WERI-Rb-1 (cell line): ENCODE results near the gene LEFTY1.
"Not testable (repeated sequence)": the region's sequence is repeated elsewhere in the genome, so short reads cannot be mapped to it uniquely, and the experiment has no call there.

Experiments
- DNase-seq: peaks from one replicate; pipeline ENCODE4 v3.0.0-alpha.2; 2020
- H3K27ac ChIP-seq: fragments of 250-450 bp; sonication (Bioruptor Pico); 2 replicates; pipeline ENCODE4 v1.5.1; 2020; ENCODE audit warnings: mild to moderate bottlenecking, moderate library complexity
- H3K27me3 ChIP-seq: fragments of 250-450 bp; sonication (Bioruptor Pico); 2 replicates; pipeline ENCODE4 v1.5.1; 2021; ENCODE audit warnings: mild to moderate bottlenecking, low read depth, moderate library complexity; ENCODE audit not compliant: insufficient read depth, severe bottlenecking
- H3K36me3 ChIP-seq: fragments of 250-450 bp; sonication (Bioruptor Pico); 2 replicates; pipeline ENCODE4 v1.5.1; 2020; ENCODE audit warnings: mild to moderate bottlenecking, moderate library complexity
- H3K4me3 ChIP-seq: 2 replicates; pipeline ENCODE4 v1.5.1; 2011; ENCODE audit warnings: low read depth, mild to moderate bottlenecking, control low read depth, low read length
- H3K9me3 ChIP-seq: fragments of 250-450 bp; sonication (Bioruptor Pico); 2 replicates; pipeline ENCODE4 v1.5.1; 2021; ENCODE audit warnings: mild to moderate bottlenecking, moderate library complexity; ENCODE audit not compliant: severe bottlenecking
- TF ChIP-seq, protein P1 (sequence below): IDR thresholded peaks from 2 replicates; pipeline ENCODE4 v1.5.1; 2011; ENCODE audit warnings: low read depth, mild to moderate bottlenecking, control low read depth, inconsistent platforms, low read length

The LEFTY1 gene

DNA sequence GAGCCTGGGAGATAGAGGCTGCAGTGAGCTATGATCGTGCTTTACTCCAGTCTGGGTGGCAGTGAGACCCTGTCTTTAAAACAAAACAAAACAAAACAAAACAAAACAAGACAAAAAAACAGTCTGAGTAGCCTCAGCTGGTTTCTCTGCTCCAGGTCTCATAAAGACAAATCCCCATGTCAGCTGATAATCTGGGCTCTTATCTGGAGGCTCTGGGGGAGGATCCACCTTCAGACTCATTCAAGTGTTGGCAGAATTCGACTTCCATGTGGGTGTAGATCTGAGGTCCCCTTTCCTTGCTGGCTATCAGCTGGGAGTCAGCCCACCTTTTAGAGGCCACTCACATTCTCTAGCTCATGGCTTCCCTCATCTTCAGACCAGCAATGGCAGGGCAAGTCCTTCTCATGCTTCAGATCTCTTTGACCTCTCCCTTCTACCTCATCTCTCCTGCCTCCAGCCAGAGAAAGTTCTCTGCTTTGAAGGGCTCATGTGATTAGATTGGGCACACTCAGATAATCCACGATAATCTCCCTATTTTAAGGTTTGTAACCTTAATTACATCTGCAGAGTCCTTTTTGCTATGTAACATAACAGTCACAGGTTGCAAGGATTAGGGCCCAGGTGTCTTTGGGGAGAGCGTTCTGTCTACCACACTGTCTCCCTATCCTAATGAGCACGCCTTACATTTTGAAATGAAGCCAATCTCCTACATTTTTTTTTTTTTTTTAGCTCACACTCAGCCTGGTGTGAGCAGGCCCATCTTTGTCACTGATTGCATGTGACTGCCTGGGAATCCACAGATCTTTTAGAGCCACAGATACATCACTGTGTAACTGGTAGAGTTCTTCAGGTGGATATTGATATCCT lies 42.6 kb upstream of the LEFTY1 start:
- TF ChIP-seq, protein P1, sequence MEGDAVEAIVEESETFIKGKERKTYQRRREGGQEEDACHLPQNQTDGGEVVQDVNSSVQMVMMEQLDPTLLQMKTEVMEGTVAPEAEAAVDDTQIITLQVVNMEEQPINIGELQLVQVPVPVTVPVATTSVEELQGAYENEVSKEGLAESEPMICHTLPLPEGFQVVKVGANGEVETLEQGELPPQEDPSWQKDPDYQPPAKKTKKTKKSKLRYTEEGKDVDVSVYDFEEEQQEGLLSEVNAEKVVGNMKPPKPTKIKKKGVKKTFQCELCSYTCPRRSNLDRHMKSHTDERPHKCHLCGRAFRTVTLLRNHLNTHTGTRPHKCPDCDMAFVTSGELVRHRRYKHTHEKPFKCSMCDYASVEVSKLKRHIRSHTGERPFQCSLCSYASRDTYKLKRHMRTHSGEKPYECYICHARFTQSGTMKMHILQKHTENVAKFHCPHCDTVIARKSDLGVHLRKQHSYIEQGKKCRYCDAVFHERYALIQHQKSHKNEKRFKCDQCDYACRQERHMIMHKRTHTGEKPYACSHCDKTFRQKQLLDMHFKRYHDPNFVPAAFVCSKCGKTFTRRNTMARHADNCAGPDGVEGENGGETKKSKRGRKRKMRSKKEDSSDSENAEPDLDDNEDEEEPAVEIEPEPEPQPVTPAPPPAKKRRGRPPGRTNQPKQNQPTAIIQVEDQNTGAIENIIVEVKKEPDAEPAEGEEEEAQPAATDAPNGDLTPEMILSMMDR, result no peak
- Histone ChIP-seq H3K36me3 (no peaks in the 10 kb centered on the region), H3K4me3 (no peak overlapping the region), H3K27ac (no peak overlapping the region; the same call in 1 of the 2 replicates), H3K27me3 (no peaks in the 10 kb centered on the region), H3K9me3 (no peaks in the 10 kb centered on the region)
- peak; percentile 24 for DNase-seq

GRCh38 chr1:225930566-225930965 lies 41.6 kb upstream of the LEFTY1 start:
- H3K4me3 ChIP-seq, result no peak overlapping the region
- no peaks in the 10 kb centered on the region for H3K27me3 ChIP-seq
- no peaks in the 10 kb centered on the region for H3K36me3 ChIP-seq
- no peaks in the 10 kb centered on the region for H3K9me3 ChIP-seq
- H3K27ac ChIP-seq, result no peak overlapping the region
- DNase-seq, result no peak
- TF ChIP-seq, protein P1, result no peak

DNA sequence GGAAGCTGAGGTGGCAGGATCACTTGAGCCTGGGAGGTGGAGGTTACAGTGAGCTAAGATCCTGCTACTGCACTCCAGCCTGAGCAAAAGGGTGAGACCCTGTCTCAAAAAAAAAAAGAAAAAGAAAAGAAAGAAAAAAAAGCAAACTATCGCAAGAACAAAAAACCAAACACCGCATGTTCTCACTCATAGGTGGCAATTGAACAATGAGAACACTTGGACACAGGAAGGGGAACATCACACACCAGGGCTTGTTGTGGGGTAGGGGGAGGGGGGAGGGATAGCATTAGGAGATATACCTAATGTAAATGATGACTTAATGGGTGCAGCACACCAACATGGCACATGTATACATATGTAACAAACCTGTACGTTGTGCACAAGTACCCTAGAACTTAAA lies 40.5 kb upstream of the LEFTY1 start:
- not testable (repeated sequence) for H3K27ac ChIP-seq, DNase-seq, H3K27me3 ChIP-seq, H3K36me3 ChIP-seq, H3K9me3 ChIP-seq, H3K4me3 ChIP-seq

DNA sequence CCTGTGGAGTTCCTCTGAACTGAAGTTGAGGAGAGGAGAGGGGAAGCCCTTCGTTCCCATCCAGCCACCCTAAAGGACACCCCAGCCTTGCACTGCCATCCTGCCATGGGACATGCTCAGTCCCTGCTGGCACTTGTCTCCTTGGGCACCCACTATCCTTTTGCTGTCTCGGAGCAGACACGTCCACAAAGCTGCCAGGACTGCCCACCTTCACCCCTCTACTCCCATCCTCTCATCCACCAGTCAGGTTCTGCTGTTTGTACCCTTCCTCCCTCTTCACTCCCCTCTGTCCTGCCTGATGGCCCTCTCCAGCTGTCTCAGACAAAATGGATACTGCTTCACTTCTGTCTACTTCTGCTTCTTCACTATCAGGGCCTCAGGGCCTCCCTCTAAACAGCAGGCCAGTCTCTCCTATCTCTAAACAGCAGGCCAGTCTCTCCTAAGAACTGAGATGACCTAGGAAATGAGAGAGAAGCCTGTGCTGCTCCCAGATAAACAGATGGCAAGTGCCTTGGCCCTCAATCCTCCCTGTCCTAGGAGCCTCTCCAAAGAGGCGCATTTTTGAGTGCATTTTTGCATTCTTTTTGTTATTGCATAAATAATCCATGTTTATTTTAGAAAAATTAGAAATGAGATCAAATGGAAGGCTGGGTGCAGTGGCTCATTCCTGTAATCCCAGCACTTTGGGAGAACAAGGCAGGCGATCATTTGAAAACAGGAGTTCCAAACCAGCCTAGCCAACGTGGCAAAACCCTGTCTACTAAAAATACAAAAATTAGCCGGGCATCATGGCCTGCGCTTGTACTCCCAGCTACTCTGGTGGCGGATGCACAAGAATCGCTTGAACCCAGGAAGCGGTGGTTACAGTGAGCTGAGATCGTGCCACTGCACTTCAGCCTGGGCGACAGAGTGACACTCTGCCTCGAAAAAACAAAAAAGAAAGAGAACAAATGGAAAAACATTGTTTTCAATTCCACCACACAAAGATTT lies 39.5 kb upstream of the LEFTY1 start:
- Histone ChIP-seq H3K36me3 (0 out of 2 replicates have a peak, but pooled peaks cover 2% of the 10 kb centered on the region), H3K4me3 (no peak overlapping the region), H3K27me3 (no peaks in the 10 kb centered on the region), H3K9me3 (no peaks in the 10 kb centered on the region), H3K27ac (peak overlapping the region; percentile 68)
- TF ChIP-seq, protein P1, result no peak
- peak; percentile 19 for DNase-seq

DNA sequence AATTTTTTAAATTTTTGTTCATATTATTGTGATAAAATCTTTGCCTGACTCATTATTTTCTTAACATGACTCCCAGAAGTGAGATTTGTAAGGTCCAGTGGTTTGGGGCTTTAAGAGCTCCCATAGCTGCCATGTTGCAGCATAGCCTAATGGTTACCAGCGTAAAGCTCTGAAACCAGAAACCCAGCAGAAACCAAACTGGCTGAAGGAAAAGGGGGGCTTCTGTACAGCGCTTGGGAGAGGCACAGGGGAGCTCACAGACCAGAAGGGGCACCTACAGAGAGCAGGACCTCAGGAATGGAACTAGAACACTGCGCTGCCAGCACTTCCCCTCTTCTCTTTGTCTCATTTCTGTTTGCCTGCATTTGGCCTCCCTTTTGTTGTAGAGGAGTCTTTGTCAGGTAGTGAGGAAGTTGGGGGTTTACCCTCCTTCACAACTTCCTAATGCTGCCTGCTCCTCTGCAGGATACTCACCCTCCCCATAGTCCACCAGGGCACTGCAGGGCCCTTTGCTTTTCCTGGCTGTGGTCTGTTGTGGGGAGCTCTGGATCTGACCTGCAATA lies 37.7 kb upstream of the LEFTY1 start:
- TF ChIP-seq, protein P1, result no peak
- H3K4me3 ChIP-seq, result no peak overlapping the region
- H3K27me3 ChIP-seq, result no peaks in the 10 kb centered on the region
- no peak for DNase-seq
- H3K9me3 ChIP-seq, result no peaks in the 10 kb centered on the region
- no peak overlapping the region for H3K27ac ChIP-seq
- H3K36me3 ChIP-seq, result peaks cover 4% of the 10 kb centered on the region; the same call in 1 of the 2 replicates
